NB4 (cell line): ENCODE measurements around the gene FLT1.

Source experiments
- POLR2A ChIP-seq: IDR thresholded peaks from 2 replicates; pipeline ENCODE4 v1.6.1; 2011; ENCODE audit warnings: mild to moderate bottlenecking; ENCODE audit not compliant: insufficient read length; ENCODE audit errors: extremely low read depth
- TF ChIP-seq, protein P1 (sequence below): IDR thresholded peaks from one replicate; pipeline ENCODE4 v1.5.1; 2012; ENCODE audit warnings: low read depth, low read length

DNA sequence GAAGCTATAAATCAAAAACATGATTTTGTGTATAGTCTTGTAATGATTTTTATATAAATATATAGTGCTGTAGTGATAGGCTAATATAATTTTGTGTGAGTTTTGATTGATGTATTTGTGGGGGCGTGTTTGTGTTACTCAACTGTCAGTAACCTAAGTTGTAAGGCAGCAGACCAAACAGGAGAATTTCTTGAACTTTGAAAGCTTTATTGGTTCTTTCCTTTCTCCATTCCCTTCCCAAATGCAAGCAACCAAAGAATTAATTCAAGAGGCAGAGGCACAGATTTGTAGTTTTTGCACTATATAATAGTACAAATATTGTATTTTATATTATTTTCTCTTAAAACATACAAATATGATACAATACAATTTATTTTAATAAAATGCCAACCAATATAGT lies 109.6 kb downstream of the FLT1 start:
- TF ChIP-seq, protein P1, sequence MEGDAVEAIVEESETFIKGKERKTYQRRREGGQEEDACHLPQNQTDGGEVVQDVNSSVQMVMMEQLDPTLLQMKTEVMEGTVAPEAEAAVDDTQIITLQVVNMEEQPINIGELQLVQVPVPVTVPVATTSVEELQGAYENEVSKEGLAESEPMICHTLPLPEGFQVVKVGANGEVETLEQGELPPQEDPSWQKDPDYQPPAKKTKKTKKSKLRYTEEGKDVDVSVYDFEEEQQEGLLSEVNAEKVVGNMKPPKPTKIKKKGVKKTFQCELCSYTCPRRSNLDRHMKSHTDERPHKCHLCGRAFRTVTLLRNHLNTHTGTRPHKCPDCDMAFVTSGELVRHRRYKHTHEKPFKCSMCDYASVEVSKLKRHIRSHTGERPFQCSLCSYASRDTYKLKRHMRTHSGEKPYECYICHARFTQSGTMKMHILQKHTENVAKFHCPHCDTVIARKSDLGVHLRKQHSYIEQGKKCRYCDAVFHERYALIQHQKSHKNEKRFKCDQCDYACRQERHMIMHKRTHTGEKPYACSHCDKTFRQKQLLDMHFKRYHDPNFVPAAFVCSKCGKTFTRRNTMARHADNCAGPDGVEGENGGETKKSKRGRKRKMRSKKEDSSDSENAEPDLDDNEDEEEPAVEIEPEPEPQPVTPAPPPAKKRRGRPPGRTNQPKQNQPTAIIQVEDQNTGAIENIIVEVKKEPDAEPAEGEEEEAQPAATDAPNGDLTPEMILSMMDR: no peak
- TF ChIP-seq POLR2A: no peak
